PC-9 (cell line): ENCODE data around the gene KRTAP19-3. TPM values are rescaled to one million over a fixed set of nuclear protein-coding genes. Genes with fewer than 3 reads are reported as not detected.

Experiments used
- BruUV-seq: library from RNA; stranded (reverse); fragments of 400-500 nt; replicated peaks from 2 replicates; lab custom pipeline; 2021; lab: Mats Ljungman, UMichigan
- CTCF ChIA-PET: fragments of 300-600 bp; sonication (Branson Sonifier 250); formaldehyde crosslinking; loops from one replicate; lab custom pipeline; 2022; ENCODE audit warnings: antibody characterized with exemption; lab: Charles Lee
- POLR2A ChIA-PET: fragments of 300-600 bp; sonication (Branson Sonifier 250); formaldehyde crosslinking; loops from one replicate; lab custom pipeline; 2022; ENCODE audit warnings: antibody characterized with exemption; ENCODE audit not compliant: unreplicated experiment; lab: Charles Lee
- DNase-seq, 2 experiments: peaks; one replicate each; pipeline versions ENCODE4 v3.0.0 to v3.0.0-alpha.2; 2015 to 2022; ENCODE audit warnings: mixed read lengths in 1 of 2
- H2AFZ ChIP-seq: fragments of 200-600 bp; sonication (generic); 2 replicates; pipeline ENCODE4 v1.8.1; 2017; ENCODE audit warnings: antibody characterized with exemption
- H3F3A ChIP-seq: fragments of 200-600 bp; sonication (generic); 2 replicates; pipeline ENCODE4 v1.8.1; 2017; ENCODE audit warnings: antibody characterized with exemption, mild to moderate bottlenecking, low read depth; ENCODE audit not compliant: insufficient read depth
- H3K27ac ChIP-seq: fragments of 200-600 bp; sonication (generic); 2 replicates; pipeline ENCODE4 v1.6.1; 2016; ENCODE audit warnings: mixed run types
- H3K27me3 ChIP-seq: fragments of 200-600 bp; sonication (generic); 2 replicates; pipeline ENCODE4 v1.6.1; 2016; ENCODE audit warnings: low read depth, mixed run types; ENCODE audit not compliant: insufficient read depth
- H3K36me3 ChIP-seq: fragments of 200-600 bp; sonication (generic); 2 replicates; pipeline ENCODE4 v1.6.1; 2016; ENCODE audit warnings: low read depth, mixed run types
- H3K4me1 ChIP-seq: fragments of 200-600 bp; sonication (generic); replicated peaks from 2 replicates; pipeline ENCODE4 v1.6.1; 2016; ENCODE audit warnings: mixed run types; ENCODE audit not compliant: insufficient read depth
- H3K4me2 ChIP-seq: fragments of 200-600 bp; sonication (generic); 2 replicates; pipeline ENCODE4 v1.6.1; 2017; ENCODE audit warnings: mixed run types
- H3K4me3 ChIP-seq: fragments of 200-600 bp; sonication (generic); 2 replicates; pipeline ENCODE4 v1.6.1; 2016; ENCODE audit warnings: mixed run types
- H3K79me2 ChIP-seq: fragments of 200-600 bp; sonication (generic); 2 replicates; pipeline ENCODE4 v1.6.1; 2017; ENCODE audit warnings: low read depth, mixed run types
- H3K9me2 ChIP-seq: fragments of 200-600 bp; sonication (generic); 2 replicates; pipeline ENCODE4 v1.8.1; 2017; ENCODE audit warnings: mild to moderate bottlenecking; ENCODE audit not compliant: insufficient read depth
- H3K9me3 ChIP-seq: fragments of 200-600 bp; sonication (generic); 2 replicates; pipeline ENCODE4 v1.8.1; 2016; ENCODE audit warnings: low read depth; ENCODE audit not compliant: insufficient read depth
- H4K20me1 ChIP-seq: fragments of 200-600 bp; sonication (generic); 2 replicates; pipeline ENCODE4 v1.8.1; 2017; ENCODE audit not compliant: insufficient read depth
- CTCF ChIP-seq: fragments of 200-600 bp; sonication (generic); conservative IDR thresholded peaks from 2 replicates; pipeline ENCODE4 v1.6.1; 2017; ENCODE audit warnings: mixed run types, antibody characterized with exemption, mild to moderate bottlenecking, moderate library complexity
- EZH2 ChIP-seq: fragments of 200-600 bp; sonication (generic); IDR thresholded peaks from 2 replicates; pipeline ENCODE4 v1.8.0; 2017; ENCODE audit warnings: antibody characterized with exemption, low read depth
- intact Hi-C: fragments of 100-400 bp; cut with micrococcal nuclease; formaldehyde crosslinking; loops from one replicate; pipeline ENCODE4 v1.10.0; 2022; ENCODE audit not compliant: unreplicated experiment
- total RNA-seq: library from RNA; stranded (reverse); gene quantifications from 2 replicates; pipeline ENCODE4 v1.2.3, GENCODE V29; 2021

KRTAP19-3 gene
- total RNA-seq, 1 experiment from 2014 or later, result not detected

- intact Hi-C loops, result no loop called here
- H4K20me1 ChIP-seq, result no peaks in the 10 kb centered on the region
- no peaks in the 10 kb centered on the region for H3K9me2 ChIP-seq
- no peak for DNase-seq
- H3K36me3 ChIP-seq, result no peaks in the 10 kb centered on the region
- no peaks in the 10 kb centered on the region for H3K4me1 ChIP-seq
- ChIA-PET CTCF (no interaction called here), POLR2A (no interaction called here)
- H3K9me3 ChIP-seq, result no peaks in the 10 kb centered on the region
- no peak overlapping the region for H3K4me3 ChIP-seq
- no peak for TF ChIP-seq CTCF
- BruUV-seq, result no TSS peak
- H3K4me2 ChIP-seq, result no peak overlapping the region
- H3K27me3 ChIP-seq, result no peaks in the 10 kb centered on the region
- no peak overlapping the region for H2AFZ ChIP-seq
- H3K27ac ChIP-seq, result no peak overlapping the region
- H3K79me2 ChIP-seq, result no peaks in the 10 kb centered on the region
- no peaks in the 10 kb centered on the region for H3F3A ChIP-seq
Observed at GRCh38 chr21:30468900-30469714, 22.7 kb downstream of the KRTAP19-3 start.

GRCh38 chr21:30463713-30464112, 28.1 kb downstream of the KRTAP19-3 start:
- no peaks in the 10 kb centered on the region for H3F3A ChIP-seq
- no peaks in the 10 kb centered on the region for H3K27me3 ChIP-seq
- TF ChIP-seq EZH2 (no peak), CTCF (peak; percentile 48)
- H3K36me3 ChIP-seq, result no peaks in the 10 kb centered on the region
- no peak for DNase-seq
- no peaks in the 10 kb centered on the region for H3K9me3 ChIP-seq
- no peaks in the 10 kb centered on the region for H3K9me2 ChIP-seq
- no peak overlapping the region for H3K4me2 ChIP-seq
- no TSS peak for BruUV-seq
- H3K4me1 ChIP-seq, result no peaks in the 10 kb centered on the region
- no peak overlapping the region for H3K4me3 ChIP-seq
- H2AFZ ChIP-seq, result no peak overlapping the region
- CTCF ChIA-PET, result no interaction called here
- H4K20me1 ChIP-seq, result no peaks in the 10 kb centered on the region
- H3K27ac ChIP-seq, result no peak overlapping the region
- intact Hi-C loops, result no loop called here
- no peaks in the 10 kb centered on the region for H3K79me2 ChIP-seq
- POLR2A ChIA-PET, result no interaction called here

- no peaks in the 10 kb centered on the region for H4K20me1 ChIP-seq
- no TSS peak for BruUV-seq
- no peak for TF ChIP-seq CTCF
- no peak for TF ChIP-seq EZH2
- H3F3A ChIP-seq, result no peaks in the 10 kb centered on the region
- H3K9me2 ChIP-seq, result no peaks in the 10 kb centered on the region
- H3K36me3 ChIP-seq, result no peaks in the 10 kb centered on the region
- intact Hi-C loops, result no loop called here
- H3K4me2 ChIP-seq, result no peak overlapping the region
- H3K9me3 ChIP-seq, result no peaks in the 10 kb centered on the region
- no peak for DNase-seq
- no peak overlapping the region for H3K27ac ChIP-seq
- H3K4me1 ChIP-seq, result no peaks in the 10 kb centered on the region
- H3K4me3 ChIP-seq, result no peak overlapping the region
- no peak overlapping the region for H2AFZ ChIP-seq
- CTCF ChIA-PET, result no interaction called here
- POLR2A ChIA-PET, result no interaction called here
- H3K79me2 ChIP-seq, result no peaks in the 10 kb centered on the region
- H3K27me3 ChIP-seq, result no peaks in the 10 kb centered on the region
Observed at GRCh38 chr21:30448514-30448913, 43.3 kb downstream of the KRTAP19-3 start.
